Fibroblast of skin of right quadriceps (primary cell): ENCODE measurements around the gene MZT2B.
"Not testable (repeated sequence)": the region's sequence is repeated elsewhere in the genome, so short reads cannot be mapped to it uniquely, and the experiment has no call there.

Experiments used
- DNase-seq: peaks from one replicate; pipeline ENCODE4 v3.0.0-alpha.2; 2013

The MZT2B gene

DNA sequence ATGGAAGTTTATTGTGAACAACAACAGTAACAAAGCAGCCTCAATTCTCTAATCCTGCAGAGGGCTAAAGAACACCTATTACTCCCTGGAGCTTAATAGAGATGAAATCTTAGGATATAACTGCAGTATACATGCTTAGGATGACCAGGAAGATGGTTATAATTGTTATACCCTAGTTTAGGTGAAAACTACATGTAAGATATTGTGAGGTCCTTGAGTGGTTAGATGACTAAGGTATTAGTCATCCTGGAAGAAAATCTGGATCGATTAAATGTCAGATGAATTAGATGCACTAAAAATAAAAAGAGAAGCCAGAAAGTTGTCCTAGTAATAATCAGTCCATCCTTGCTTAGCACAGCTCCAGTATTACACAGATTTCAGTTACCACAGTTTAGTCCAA lies 38.4 kb downstream of the MZT2B start:
- DNase-seq, result not testable (repeated sequence)

DNA sequence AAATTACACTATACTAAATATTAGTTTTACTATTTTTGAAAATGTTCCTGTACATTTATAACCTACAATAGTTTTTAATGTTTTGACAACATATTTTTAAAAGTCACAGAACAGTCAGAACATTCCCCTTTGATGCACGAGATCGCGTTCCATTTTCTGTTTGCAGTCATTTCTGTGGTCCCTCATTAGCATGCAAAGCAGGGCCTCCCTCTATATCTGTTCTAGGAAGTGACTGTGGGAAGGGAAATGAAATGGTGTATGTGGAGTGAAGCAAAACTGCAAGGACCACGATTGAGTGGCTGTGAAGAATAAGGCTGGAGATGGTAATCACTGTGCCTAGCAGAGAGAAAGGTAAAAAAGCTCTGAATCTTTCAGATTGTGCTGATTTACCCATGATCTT lies 40.5 kb downstream of the MZT2B start:
- not testable (repeated sequence) for DNase-seq

DNA sequence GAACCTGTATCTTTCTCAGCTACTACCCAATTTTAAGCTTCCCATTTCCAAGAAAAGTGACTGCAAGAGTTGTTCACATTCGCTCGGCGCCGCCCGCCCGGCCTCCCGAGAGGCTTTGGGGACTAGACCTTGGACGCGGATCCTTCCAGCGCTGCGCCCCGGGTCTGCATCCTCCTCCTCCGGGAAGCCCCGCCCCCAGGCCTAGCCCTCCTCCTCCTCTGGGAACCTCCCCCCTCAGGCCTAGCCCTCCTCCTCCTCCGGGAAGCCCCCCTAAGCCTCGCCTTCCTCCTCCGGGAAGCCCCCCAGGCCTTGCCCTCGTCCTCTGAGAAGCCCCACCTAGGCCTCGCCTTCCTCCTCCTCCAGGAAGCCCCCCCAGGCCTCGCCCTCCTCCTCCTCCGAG lies 45.9 kb downstream of the MZT2B start:
- not testable (repeated sequence) for DNase-seq

DNA sequence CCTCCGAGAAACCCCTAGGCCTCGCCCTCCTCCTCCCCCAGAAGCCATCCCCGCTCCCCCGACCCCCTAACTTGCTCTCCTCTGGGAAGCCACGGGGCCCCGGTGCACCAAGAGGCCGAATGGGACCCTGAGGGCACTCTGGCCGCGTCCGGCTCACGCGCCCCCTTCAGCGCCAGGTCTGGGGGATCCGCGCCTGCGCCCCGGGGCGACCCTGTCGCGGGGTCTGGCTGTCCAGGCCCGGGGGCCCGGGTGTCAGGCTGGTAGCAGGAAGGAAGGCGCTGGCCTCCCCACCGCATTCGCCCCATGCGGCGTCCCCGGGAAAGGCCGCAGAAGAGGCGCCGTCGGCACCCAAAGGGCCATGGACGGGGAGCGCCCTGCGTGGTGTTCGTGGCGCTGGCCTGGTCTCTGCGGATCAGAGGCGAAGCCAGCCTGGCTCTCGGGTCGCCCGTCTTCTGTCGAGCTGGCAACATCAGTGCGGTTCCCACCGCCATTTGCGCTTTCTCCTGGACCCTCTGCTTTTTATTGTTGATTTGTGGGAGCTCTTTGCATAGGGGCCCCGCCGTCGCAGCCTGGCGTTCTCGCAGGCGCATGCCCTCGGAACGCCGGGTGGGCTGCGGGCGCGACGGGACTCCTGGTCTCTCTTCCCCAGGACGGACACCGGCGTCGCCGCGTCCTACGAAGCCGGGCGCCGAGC lies 46.6 kb downstream of the MZT2B start:
- not testable (repeated sequence) for DNase-seq

DNA sequence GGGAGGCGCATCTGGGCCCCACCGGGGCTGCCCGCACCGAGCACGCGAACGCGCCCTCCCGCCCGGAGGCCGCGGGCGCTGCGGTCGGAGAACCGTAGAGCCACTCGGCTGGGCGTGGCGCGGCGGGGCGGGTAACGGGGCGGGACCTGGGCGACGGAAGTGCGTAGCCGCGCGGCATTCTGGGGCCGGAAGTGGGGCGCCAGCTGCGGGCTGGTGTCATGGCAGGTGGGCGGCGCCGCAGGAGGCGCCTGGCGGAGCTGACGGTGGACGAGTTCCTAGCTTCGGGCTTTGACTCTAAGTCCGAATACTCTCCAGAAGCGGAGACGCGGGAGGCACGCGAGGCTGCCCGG lies 47.1 kb downstream of the MZT2B start:
- peak; percentile 33 for DNase-seq

DNA sequence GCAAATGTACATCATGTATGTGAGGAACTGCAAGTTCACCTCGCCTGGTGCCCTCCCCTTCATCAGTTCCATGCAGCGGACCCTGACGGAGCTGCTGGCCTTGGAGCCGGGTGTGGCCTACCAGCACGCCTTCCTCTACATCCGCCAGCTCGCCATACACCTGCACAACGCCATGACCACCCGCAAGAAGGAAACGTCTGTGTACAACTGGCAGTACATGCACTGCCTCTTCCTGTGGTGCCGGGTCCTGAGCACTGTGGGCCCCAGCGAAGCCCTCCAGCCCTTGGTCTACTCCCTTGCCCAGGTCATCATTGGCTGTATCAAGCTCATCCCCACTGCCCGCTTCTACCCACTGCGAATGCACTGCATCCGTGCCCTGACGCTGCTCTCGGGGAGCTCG lies 48.3 kb downstream of the MZT2B start:
- DNase-seq, result not testable (repeated sequence)

DNA sequence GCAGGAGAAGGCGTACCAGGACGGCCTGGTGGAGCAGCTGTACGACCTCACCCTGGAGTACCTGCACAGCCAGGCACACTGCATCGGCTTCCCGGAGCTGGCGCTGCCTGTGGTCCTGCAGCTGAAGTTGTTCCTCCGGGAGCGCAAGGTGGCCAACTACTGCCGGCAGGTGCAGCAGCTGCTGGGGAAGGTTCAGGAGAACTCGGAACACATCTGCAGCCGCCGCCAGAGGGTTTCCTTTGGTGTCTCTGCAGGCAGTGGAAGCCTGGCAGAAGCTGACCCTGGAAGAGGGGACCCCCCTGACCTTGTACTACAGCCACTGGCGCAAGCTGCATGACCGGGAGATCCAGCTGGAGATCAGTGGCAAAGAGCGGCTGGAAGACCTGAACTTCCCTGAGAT lies 48.8 kb downstream of the MZT2B start:
- not testable (repeated sequence) for DNase-seq

DNA sequence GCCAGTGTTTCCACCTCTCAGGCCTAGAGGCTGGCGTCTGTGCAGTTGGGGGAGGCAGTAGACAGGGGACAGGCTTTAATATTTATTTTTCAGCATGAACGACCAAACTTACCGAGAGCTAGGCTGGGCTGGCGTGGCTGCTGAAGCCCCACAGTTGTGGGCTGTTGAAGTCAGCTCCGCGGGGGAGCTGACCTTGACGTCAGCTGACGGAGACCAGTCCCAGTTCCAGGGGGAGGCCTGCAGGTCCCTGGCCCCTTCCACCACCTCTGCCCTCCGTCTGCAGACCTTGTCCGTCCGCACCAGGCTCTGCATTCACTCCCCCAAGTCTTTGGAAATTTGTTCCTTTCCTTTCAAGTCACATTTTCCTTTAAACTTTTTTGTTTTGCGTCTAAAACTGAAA lies 49.6 kb downstream of the MZT2B start:
- DNase-seq, result no peak

DNA sequence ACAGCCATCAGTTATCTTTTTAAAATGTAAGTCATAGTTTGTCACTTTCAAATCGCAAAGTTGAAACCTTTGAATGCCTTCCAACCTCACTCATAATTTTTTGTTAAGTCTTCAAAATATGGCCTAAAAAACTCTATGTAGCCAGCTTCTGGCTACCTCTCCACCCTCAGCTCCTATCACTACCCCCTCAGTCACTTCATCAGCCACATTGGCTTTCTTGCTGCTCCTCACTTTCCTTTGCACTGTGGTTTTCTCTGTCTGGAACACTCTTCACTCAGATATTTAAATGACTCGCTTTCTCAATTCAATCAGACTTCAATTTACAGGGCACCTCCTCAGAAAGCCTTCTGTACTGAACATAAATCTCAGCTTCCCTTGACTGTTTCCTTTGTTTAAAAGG lies 51.0 kb downstream of the MZT2B start:
- DNase-seq, result not testable (repeated sequence)

DNA sequence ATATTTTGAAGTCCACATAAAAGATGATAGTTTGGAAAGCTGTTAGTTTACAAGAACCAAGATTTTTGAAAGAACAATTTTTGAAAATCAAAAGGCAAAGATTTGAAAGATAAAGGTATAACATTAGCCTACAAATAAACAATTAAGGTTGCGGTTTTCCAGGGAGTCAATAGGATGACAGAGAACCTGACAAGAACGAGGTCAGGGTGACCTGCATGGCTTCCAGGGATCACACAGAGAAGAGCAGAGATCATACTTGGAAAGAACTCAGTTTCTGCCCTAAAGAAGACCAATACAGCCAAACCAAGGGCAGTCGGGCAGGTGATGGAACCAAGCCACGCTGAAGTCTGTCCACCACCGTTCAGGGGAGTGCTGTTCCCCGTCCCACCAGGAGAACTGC lies 57.5 kb downstream of the MZT2B start:
- DNase-seq, result not testable (repeated sequence)
